ENCODE measurements around the gene DCTN2.

The DCTN2 gene

GRCh38 chr12:57541001-57541400 is 6.0 kb downstream of the DCTN2 start:
- no peak for DNase-seq
- H3K36me3 ChIP-seq, result peaks cover 5% of the 10 kb centered on the region
- H3K27me3 ChIP-seq, result no peaks in the 10 kb centered on the region
- H3K9me3 ChIP-seq, result no peaks in the 10 kb centered on the region
- TF ChIP-seq, protein P1, sequence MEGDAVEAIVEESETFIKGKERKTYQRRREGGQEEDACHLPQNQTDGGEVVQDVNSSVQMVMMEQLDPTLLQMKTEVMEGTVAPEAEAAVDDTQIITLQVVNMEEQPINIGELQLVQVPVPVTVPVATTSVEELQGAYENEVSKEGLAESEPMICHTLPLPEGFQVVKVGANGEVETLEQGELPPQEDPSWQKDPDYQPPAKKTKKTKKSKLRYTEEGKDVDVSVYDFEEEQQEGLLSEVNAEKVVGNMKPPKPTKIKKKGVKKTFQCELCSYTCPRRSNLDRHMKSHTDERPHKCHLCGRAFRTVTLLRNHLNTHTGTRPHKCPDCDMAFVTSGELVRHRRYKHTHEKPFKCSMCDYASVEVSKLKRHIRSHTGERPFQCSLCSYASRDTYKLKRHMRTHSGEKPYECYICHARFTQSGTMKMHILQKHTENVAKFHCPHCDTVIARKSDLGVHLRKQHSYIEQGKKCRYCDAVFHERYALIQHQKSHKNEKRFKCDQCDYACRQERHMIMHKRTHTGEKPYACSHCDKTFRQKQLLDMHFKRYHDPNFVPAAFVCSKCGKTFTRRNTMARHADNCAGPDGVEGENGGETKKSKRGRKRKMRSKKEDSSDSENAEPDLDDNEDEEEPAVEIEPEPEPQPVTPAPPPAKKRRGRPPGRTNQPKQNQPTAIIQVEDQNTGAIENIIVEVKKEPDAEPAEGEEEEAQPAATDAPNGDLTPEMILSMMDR (IDR thresholded peaks at IDR 0.05; ENCODE audit: low read depth, low read length), result no peak
- no peak overlapping the region for H3K4me3 ChIP-seq (ENCODE audit: low read depth, low read length)
- H3K4me1 ChIP-seq, result no peaks in the 10 kb centered on the region

DNA sequence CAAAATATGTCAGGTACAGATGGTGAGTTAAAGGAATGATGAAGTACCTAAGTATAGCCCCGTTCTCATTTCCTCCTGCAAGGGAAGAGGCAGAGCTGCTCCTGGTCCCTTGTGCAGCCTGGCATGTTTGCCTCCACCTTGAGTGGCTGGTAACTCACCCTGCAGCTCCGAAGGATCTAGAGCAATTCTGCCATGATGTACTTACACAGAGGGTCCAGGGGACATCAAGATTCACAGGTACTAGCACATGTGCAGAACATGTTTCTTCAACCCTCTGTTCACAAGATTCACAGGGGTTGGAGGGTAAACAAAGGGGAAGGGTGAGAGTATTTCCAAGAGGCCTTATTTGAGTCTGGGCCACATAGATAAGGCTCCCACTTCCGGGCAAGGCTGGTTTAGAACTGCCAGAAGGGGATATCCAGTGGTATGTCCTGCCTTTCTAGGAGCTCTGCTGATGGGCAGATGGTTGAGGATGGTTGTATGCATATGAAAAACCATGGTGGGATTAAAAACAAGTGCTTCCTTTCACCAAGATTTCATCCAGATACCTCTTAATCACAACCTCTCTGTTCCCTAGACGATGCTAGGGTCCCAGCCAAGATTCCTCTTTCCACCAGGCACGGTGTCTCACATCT is 7.7 kb downstream of the DCTN2 start:
- TF ChIP-seq, protein P1 (IDR thresholded peaks at IDR 0.05; ENCODE audit: low read depth, low read length), result no peak
- no peak for DNase-seq
- Histone ChIP-seq H3K4me3 (ENCODE audit: low read depth, low read length) (no peak overlapping the region), H3K27me3 (no peaks in the 10 kb centered on the region), H3K4me1 (no peaks in the 10 kb centered on the region), H3K36me3 (peaks cover 16% of the 10 kb centered on the region), H3K9me3 (no peaks in the 10 kb centered on the region)

DNA sequence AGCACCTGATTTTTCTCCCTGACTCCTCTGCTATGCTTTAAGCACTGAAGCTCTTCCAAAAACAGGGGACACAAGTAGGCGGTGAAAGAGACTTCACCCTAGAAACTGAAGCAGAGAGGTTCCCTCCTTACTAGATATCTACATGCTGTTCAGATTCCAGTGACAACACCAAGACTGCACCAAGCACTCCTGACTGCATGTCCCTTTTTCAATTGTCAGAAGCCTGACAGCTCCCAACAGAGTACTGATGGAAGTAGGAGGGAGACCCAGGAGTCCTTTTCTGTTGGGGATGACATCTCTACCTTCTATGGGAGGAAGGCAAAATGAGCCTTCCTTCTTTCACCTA is 10.4 kb downstream of the DCTN2 start:
- no peaks in the 10 kb centered on the region for H3K27me3 ChIP-seq
- H3K9me3 ChIP-seq, result no peaks in the 10 kb centered on the region
- no peak for DNase-seq
- peaks cover 39% of the 10 kb centered on the region for H3K36me3 ChIP-seq
- H3K4me3 ChIP-seq (ENCODE audit: low read depth, low read length), result no peak overlapping the region
- H3K4me1 ChIP-seq, result no peaks in the 10 kb centered on the region
- TF ChIP-seq, protein P1 (IDR thresholded peaks at IDR 0.05; ENCODE audit: low read depth, low read length), result no peak

DNA sequence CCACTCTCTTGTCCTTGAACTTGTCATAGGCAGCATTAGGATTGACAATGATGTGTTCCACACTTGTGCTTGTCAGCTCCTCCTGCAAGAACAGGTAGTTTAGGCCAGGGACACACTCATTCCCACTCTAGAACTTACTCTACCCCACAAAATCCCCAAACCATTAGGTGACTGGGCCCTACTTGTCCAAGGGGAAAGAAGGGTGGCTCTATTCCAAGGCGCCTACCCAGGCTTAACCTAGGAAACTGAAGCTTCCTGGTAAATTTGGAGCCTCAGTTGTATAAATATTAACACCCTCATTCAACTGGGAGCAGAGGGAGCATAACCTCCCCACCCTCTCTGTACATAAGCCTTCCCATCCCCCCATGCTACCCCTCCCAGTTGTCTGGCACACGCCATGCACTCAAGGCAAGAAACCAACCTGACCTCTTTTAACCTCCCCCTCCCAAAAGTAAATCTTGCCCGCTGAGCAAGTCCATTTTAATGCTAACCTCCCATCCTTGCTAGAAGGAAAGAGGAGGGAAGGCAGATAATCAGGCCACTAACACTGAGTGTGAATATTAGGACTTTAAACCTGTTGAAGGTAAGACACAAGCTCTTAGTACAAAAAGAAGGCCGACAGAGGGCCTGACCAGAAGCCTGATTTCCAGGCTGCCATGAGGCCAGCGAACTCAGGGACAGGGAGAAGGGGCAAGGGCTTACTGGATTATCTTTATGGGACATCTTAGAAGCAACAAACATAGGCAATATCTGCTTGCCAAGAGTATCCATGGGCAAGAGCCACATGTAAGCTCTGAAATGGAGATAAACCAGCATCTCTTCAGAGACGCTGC is 11.0 kb downstream of the DCTN2 start:
- no peaks in the 10 kb centered on the region for H3K9me3 ChIP-seq
- TF ChIP-seq, protein P1 (IDR thresholded peaks at IDR 0.05; ENCODE audit: low read depth, low read length), result no peak
- no peak for DNase-seq
- no peak overlapping the region for H3K4me3 ChIP-seq (ENCODE audit: low read depth, low read length)
- H3K36me3 ChIP-seq, result peaks cover 38% of the 10 kb centered on the region
- H3K4me1 ChIP-seq, result no peaks in the 10 kb centered on the region
- H3K27me3 ChIP-seq, result no peaks in the 10 kb centered on the region

GRCh38 chr12:57534991-57535543 is 11.9 kb downstream of the DCTN2 start:
- DNase-seq, result no peak
- TF ChIP-seq, protein P1 (IDR thresholded peaks at IDR 0.05; ENCODE audit: low read depth, low read length), result no peak
- Histone ChIP-seq H3K4me1 (no peaks in the 10 kb centered on the region), H3K36me3 (peaks cover 47% of the 10 kb centered on the region), H3K4me3 (ENCODE audit: low read depth, low read length) (no peak overlapping the region), H3K9me3 (no peaks in the 10 kb centered on the region), H3K27me3 (no peaks in the 10 kb centered on the region)

GRCh38 chr12:57534250-57534649 is 12.7 kb downstream of the DCTN2 start:
- no peak for DNase-seq
- TF ChIP-seq, protein P1 (IDR thresholded peaks at IDR 0.05; ENCODE audit: low read depth, low read length), result no peak
- Histone ChIP-seq H3K9me3 (no peaks in the 10 kb centered on the region), H3K36me3 (peaks cover 54% of the 10 kb centered on the region), H3K27me3 (no peaks in the 10 kb centered on the region), H3K4me3 (ENCODE audit: low read depth, low read length) (no peak overlapping the region), H3K4me1 (no peaks in the 10 kb centered on the region)

All from BE2C (cell line).